ENCODE results near the gene BFSP1.

BFSP1 gene

DNA sequence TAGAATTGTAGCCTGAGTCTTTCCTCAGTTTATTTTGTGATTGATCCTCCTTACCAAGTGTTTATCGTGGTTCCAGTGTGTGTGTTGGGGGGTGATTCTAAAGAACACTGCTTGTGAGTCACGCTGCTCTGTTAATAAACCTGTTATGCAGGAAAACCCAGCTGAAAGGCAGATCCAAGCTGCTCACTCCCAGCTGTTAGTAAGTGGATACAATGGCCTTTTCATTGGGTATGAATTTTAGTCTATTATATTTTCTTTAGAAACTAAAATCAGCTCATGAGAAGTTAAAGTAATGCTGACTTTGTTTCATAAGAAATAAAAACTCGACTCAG is 26.5 kb upstream of the BFSP1 start:
- H3K4me3 ChIP-seq (replicated peaks; ENCODE audit: low read depth, low read length): peak overlapping the region; percentile 48
- TF ChIP-seq CTCF (IDR thresholded peaks at IDR 0.05; ENCODE audit: low read length, missing control alignments): no peak
- peak; percentile 76 for DNase-seq (ENCODE audit: low read depth)

GRCh38 chr20:17556837-17557674 is 25.9 kb upstream of the BFSP1 start:
- no peak for TF ChIP-seq CTCF (IDR thresholded peaks at IDR 0.05; ENCODE audit: low read length, missing control alignments)
- DNase-seq (ENCODE audit: low read depth): peak; percentile 47
- no peak overlapping the region for H3K4me3 ChIP-seq (replicated peaks; ENCODE audit: low read depth, low read length)

DNA sequence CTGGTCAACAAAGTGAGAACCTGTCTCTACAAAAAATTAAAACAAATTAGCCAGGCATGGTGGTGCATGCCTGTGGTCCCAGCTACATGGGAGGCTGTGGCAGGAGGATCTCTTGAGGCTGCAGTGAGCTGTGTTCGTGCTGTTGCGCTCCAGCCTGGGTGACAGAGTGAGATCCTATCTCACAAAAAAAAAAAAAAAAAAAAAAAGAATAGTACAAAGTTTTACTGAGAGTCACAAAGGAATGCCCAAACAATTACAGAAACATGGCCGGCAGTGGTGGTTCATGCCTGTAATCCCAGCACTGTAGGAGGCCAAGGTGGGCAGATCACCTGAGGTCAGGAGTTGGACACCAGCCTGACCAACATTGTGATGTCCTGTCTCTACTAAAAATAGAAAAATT is 23.9 kb upstream of the BFSP1 start:
- H3K4me3 ChIP-seq (replicated peaks; ENCODE audit: low read depth, low read length): no peak overlapping the region
- no peak for DNase-seq (ENCODE audit: low read depth)
- TF ChIP-seq CTCF (IDR thresholded peaks at IDR 0.05; ENCODE audit: low read length, missing control alignments): no peak

DNA sequence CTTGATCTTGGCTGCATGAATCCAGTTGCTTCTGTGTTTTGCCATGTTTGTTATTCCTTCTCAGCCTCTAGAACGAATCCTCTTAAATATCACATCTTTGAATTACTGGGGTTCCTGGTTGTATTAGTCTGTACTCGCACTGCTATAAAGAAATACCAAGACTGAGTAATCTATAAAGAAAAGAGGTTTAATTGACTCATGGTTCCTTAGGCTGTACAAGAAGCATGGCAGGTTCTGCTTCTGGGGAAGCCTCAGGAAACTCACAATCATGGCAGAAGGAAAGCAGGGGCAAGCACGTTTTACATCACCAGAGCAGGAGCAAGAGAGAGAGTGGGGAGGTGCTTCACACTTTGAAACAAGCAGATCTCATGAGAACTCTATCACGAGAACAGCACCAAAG is 18.0 kb upstream of the BFSP1 start:
- TF ChIP-seq CTCF (IDR thresholded peaks at IDR 0.05; ENCODE audit: low read length, missing control alignments): no peak
- H3K4me3 ChIP-seq (replicated peaks; ENCODE audit: low read depth, low read length): no peak overlapping the region
- DNase-seq (ENCODE audit: low read depth): no peak

DNA sequence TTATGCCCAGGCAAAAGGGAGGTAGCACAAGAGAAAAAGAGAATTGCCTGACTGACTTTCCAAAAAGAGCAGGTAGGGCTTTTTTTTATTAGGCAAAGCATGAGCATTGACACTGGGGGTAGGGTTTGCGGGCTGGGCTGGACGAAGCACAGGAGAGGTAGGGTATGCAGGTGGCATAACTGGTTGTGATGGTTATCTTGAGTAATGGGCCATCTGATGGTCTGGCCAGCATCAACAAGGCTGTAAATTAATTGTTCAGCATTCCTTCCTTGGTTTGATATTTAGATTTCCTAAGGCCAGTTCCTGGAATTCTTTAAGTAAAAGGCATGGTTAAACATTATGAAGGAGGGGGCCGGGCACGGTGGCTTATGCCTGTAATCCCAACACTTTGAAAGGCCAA is 13.9 kb upstream of the BFSP1 start:
- no peak for DNase-seq (ENCODE audit: low read depth)
- no peak for TF ChIP-seq CTCF (IDR thresholded peaks at IDR 0.05; ENCODE audit: low read length, missing control alignments)
- H3K4me3 ChIP-seq (replicated peaks; ENCODE audit: low read depth, low read length): no peak overlapping the region

DNA sequence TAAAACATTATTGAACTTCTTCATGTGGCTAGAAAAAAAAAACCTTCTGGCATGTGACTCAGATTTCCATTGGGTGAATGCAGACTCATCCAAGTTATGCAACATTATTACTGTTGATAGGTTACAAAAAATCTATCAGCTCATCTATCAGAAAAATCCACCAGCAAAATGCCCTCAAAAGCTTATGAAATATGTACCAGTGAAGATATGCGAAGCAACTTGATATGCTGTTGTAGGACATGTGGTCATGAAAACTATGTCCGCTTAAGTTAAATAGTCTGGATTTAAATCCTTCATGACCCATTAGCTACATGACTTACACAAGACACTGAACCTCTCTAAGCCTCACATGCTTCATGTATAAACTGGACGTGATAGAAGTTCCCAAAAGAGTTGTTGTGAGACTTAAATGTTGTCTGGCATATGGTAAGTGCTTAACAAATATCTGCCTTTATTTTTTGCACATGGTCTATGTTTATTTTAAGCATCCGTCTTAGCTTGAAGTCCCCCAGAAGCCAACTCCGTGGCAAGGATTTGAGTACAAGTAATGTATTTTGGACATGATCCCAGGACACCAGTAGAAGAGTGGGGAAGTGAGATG is 12.5 kb upstream of the BFSP1 start:
- TF ChIP-seq CTCF (IDR thresholded peaks at IDR 0.05; ENCODE audit: low read length, missing control alignments): no peak
- DNase-seq (ENCODE audit: low read depth): peak; percentile 58
- H3K4me3 ChIP-seq (replicated peaks; ENCODE audit: low read depth, low read length): no peak overlapping the region

DNA sequence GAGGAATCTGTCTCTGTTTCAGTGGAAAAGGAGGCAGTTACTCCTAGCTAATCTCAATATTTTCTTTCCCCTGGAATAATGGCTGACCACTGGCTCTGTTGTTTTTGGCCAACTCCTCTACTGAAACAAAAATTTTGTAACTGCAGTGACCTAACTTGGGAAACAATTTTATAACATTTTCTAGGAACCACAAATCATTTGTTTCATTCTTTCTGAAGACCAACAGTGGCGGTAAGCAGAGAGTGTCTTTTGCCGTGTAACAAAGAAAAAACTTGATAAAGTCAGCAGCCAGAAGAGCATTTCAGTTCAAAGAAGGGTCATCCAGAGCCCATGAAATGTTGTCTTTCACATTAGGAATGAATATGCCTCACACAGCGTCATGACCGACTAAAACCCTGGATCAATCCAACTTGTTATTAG is 11.8 kb upstream of the BFSP1 start:
- peak; percentile 86 for DNase-seq (ENCODE audit: low read depth)
- peak overlapping the region; percentile 1 for H3K4me3 ChIP-seq (replicated peaks; ENCODE audit: low read depth, low read length)
- no peak for TF ChIP-seq CTCF (IDR thresholded peaks at IDR 0.05; ENCODE audit: low read length, missing control alignments)

All from fibroblast of pulmonary artery (primary cell).